ENCODE data around the gene PLCXD1.

GRCh38 chrX:253451-254297, 27.5 kb upstream of the PLCXD1 start:
- TF ChIP-seq CTCF (IDR thresholded peaks at IDR 0.05) (no peak), POLR2AphosphoS5 (IDR thresholded peaks at IDR 0.05) (no peak)
